ENCODE data around the gene SUMF1. TPM values are rescaled to one million over a fixed set of nuclear protein-coding genes. Genes with fewer than 3 reads are reported as not detected.

The SUMF1 gene
- polyA plus RNA-seq, 1 donor (not counting 4 experiments of a cell fraction or from before 2014, with no cell fraction given) = 36.1 TPM

- no peak for FAIRE-seq
- H4K20me1 ChIP-seq (ENCODE audit: control insufficient read depth, extremely low read depth, insufficient read depth, low read length) = no peaks in the 10 kb centered on the region
- H3K27me3 ChIP-seq (ENCODE audit: control insufficient read depth, extremely low read depth, insufficient read depth, low read length) = no peaks in the 10 kb centered on the region
Measured at GRCh38 chr3:4508048-4508981, 41.2 kb upstream of the SUMF1 start.

DNA sequence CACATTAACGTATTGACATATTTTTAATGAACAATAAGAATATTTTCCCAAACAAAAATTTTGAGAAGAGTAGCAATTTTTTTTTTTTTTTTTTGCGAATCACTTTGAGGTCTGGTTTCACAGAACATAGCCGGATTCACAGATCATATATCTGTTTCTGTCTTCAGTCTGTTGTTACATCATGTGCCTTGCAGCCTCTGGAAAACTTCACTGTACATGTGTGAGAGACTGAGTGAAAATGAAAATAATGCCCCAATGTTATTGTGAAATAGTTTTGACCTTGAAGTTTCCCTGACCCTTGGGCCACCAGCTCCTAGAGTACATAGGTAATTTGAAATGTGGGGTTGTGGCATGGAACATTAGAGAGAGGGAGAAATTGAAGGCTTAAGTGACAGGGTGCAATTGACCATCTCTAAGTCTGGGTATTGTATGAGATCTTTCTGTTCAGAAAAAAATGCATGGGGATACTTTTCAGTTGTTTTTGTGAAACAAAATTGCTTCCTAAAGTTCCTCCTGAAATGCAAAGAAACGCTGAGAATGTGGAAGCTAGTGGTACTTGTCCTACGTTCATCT is 40.0 kb upstream of the SUMF1 start:
- no peak overlapping the region for H3K27ac ChIP-seq (ENCODE audit: control insufficient read depth, insufficient read depth, low read length)
- H3K4me3 ChIP-seq (ENCODE audit: control insufficient read depth in 2 of 3, extremely low read depth in 1 of 3, insufficient read depth in 2 of 3, low read depth in 1 of 3, low read length in 3 of 3) = no peak overlapping the region
- H3K9me1 ChIP-seq (ENCODE audit: control insufficient read depth, extremely low read depth, insufficient read depth, low read length) = no peaks in the 10 kb centered on the region
- no peak overlapping the region for H2AFZ ChIP-seq (ENCODE audit: control insufficient read depth, low read length)
- H3K4me1 ChIP-seq (ENCODE audit: control insufficient read depth, extremely low read depth, insufficient read depth, low read length) = peaks cover 4% of the 10 kb centered on the region
- H3K9me3 ChIP-seq (ENCODE audit: control insufficient read depth, low read depth, low read length) = no peaks in the 10 kb centered on the region
- no peaks in the 10 kb centered on the region for H3K27me3 ChIP-seq (ENCODE audit: control insufficient read depth, extremely low read depth, insufficient read depth, low read length)
- no peaks in the 10 kb centered on the region for H3K36me3 ChIP-seq (ENCODE audit: control insufficient read depth in 2 of 2, extremely low read depth in 1 of 2, insufficient read depth in 2 of 2, low read length in 2 of 2)
- dilution Hi-C loops (cut with MboI; ENCODE audit: extremely low pct_ligation_motif_present, low sequenced_read_pairs) = no loop called here
- H3K9ac ChIP-seq (ENCODE audit: control insufficient read depth, extremely low read depth, insufficient read depth, low read length) = no peak overlapping the region
- DNase-seq (ENCODE audit: low read depth, low spot score) (no peak), FAIRE-seq (no peak)
- H3K79me2 ChIP-seq (ENCODE audit: control insufficient read depth, insufficient read depth, low read length) = no peaks in the 10 kb centered on the region
- no peaks in the 10 kb centered on the region for H4K20me1 ChIP-seq (ENCODE audit: control insufficient read depth, extremely low read depth, insufficient read depth, low read length)
- TF ChIP-seq EZH2 (IDR thresholded peaks at IDR 0.05; ENCODE audit: low read length) = no peak
- TF ChIP-seq CTCF (optimal IDR thresholded peaks at IDR 0.05 in 1 of 3, IDR thresholded peaks at IDR 0.05 in 1 of 3, conservative IDR thresholded peaks at IDR 0.05 in 1 of 3; ENCODE audit: extremely low read depth in 1 of 3, insufficient read depth in 2 of 3, low read length in 3 of 3) = no peak
- no peak overlapping the region for H3K4me2 ChIP-seq (ENCODE audit: control insufficient read depth, extremely low read depth, insufficient read depth, low read depth, low read length)

More at GRCh38 chr3:4508048-4508981, 41.2 kb upstream of the SUMF1 start:
- Histone ChIP-seq H3K79me2 (ENCODE audit: control insufficient read depth, insufficient read depth, low read length) (no peaks in the 10 kb centered on the region), H3K36me3 (ENCODE audit: control insufficient read depth in 2 of 2, extremely low read depth in 1 of 2, insufficient read depth in 2 of 2, low read length in 2 of 2) (no peaks in the 10 kb centered on the region), H3K4me1 (ENCODE audit: control insufficient read depth, extremely low read depth, insufficient read depth, low read length) (peaks cover 4% of the 10 kb centered on the region), H3K9me3 (ENCODE audit: control insufficient read depth, low read depth, low read length) (no peaks in the 10 kb centered on the region), H3K9ac (ENCODE audit: control insufficient read depth, extremely low read depth, insufficient read depth, low read length) (no peak overlapping the region), H3K4me3 (ENCODE audit: control insufficient read depth in 2 of 3, extremely low read depth in 1 of 3, insufficient read depth in 2 of 3, low read depth in 1 of 3, low read length in 3 of 3) (no peak overlapping the region), H3K4me2 (ENCODE audit: control insufficient read depth, extremely low read depth, insufficient read depth, low read depth, low read length) (no peak overlapping the region), H3K27ac (ENCODE audit: control insufficient read depth, insufficient read depth, low read length) (no peak overlapping the region), H2AFZ (ENCODE audit: control insufficient read depth, low read length) (no peak overlapping the region), H3K9me1 (ENCODE audit: control insufficient read depth, extremely low read depth, insufficient read depth, low read length) (no peaks in the 10 kb centered on the region)
- dilution Hi-C loops (cut with MboI; ENCODE audit: extremely low pct_ligation_motif_present, low sequenced_read_pairs) = no loop called here
- TF ChIP-seq EZH2 (IDR thresholded peaks at IDR 0.05; ENCODE audit: low read length) (no peak), CTCF (optimal IDR thresholded peaks at IDR 0.05 in 1 of 3, IDR thresholded peaks at IDR 0.05 in 1 of 3, conservative IDR thresholded peaks at IDR 0.05 in 1 of 3; ENCODE audit: extremely low read depth in 1 of 3, insufficient read depth in 2 of 3, low read length in 3 of 3) (no peak)
- DNase-seq (ENCODE audit: low read depth, low spot score) = no peak

All from keratinocyte (primary cell).